C4-2B (cell line): ENCODE data around the gene TOPAZ1.

Experiments
- ZFX ChIP-seq: fragments of 450-650 bp; IDR thresholded peaks from 2 replicates; pipeline ENCODE4 v1.6.1; 2017
- TF ChIP-seq, protein P1 (sequence below): fragments of 450-650 bp; conservative IDR thresholded peaks from 2 replicates; pipeline ENCODE4 v1.5.1; 2017; ENCODE audit warnings: mild to moderate bottlenecking

DNA sequence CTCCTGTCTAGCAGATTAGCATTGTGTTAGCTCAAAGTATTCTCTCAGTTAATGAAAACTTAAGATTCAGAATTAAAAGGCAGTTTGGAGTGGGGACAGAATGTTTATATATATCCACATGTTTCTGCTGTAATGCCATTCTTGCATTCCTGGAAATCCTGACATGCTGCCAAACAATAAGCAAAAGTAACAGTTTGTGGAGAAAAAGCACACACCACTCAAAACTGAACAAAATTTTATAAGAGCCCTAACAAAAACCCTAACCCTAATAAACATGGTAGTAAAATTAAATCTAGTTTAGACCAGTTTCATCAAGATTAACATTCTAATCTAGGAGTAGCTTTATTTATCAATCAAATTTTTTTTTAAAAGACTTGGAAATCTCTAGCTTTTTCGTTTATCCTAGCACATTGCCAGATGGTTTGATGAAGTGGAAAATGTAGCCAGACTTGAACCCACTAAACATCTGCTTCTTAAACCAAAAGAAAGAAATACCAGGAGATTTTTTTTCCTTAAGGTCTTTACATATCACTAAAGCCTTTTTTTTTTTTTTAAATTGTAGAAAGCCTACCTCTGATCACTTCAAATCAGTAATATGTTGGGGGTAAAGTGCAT lies 100.6 kb downstream of the TOPAZ1 start:
- TF ChIP-seq, protein P1, sequence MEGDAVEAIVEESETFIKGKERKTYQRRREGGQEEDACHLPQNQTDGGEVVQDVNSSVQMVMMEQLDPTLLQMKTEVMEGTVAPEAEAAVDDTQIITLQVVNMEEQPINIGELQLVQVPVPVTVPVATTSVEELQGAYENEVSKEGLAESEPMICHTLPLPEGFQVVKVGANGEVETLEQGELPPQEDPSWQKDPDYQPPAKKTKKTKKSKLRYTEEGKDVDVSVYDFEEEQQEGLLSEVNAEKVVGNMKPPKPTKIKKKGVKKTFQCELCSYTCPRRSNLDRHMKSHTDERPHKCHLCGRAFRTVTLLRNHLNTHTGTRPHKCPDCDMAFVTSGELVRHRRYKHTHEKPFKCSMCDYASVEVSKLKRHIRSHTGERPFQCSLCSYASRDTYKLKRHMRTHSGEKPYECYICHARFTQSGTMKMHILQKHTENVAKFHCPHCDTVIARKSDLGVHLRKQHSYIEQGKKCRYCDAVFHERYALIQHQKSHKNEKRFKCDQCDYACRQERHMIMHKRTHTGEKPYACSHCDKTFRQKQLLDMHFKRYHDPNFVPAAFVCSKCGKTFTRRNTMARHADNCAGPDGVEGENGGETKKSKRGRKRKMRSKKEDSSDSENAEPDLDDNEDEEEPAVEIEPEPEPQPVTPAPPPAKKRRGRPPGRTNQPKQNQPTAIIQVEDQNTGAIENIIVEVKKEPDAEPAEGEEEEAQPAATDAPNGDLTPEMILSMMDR, result no peak
- no peak for TF ChIP-seq ZFX
